Mesendoderm (in vitro differentiated cells): ENCODE results near the gene CHTF8.
A peak's percentile ranks its signal among the peaks of the same experiment; 100 is the strongest.

Source experiments
- DNase-seq: peaks from one replicate; pipeline ENCODE4 v3.0.0; 2013
- H2AK5ac ChIP-seq: 2 replicates; pipeline ENCODE4 v1.6.1; 2013; ENCODE audit warnings: low read length, inconsistent platforms
- H2BK120ac ChIP-seq: 2 replicates; pipeline ENCODE4 v1.6.1; 2013; ENCODE audit warnings: low read depth, mild to moderate bottlenecking, low read length, moderate library complexity, mixed read lengths
- H2BK15ac ChIP-seq: replicated peaks from 2 replicates; pipeline ENCODE4 v1.6.1; 2013; ENCODE audit warnings: low read depth, mild to moderate bottlenecking, moderate library complexity
- H2BK5ac ChIP-seq: 2 replicates; pipeline ENCODE4 v1.6.1; 2013; ENCODE audit warnings: low read length, inconsistent platforms
- H3K18ac ChIP-seq: 2 replicates; pipeline ENCODE4 v1.6.1; 2013; ENCODE audit warnings: mild to moderate bottlenecking, low read length, mixed read lengths
- H3K23ac ChIP-seq: one replicate; pipeline ENCODE4 v1.6.1; 2013; ENCODE audit warnings: low read length
- H3K27ac ChIP-seq: 2 replicates; pipeline ENCODE4 v1.5.1; 2013; ENCODE audit warnings: low read depth, mild to moderate bottlenecking, inconsistent platforms, low read length, moderate library complexity
- H3K27me3 ChIP-seq: 2 replicates; pipeline ENCODE4 v1.6.1; 2013; ENCODE audit warnings: low read length, control low read depth, mild to moderate bottlenecking, inconsistent platforms; ENCODE audit not compliant: insufficient read depth, poor library complexity
- H3K36me3 ChIP-seq: 2 replicates; pipeline ENCODE4 v1.6.1; 2013; ENCODE audit warnings: low read length, inconsistent platforms; ENCODE audit not compliant: control insufficient read depth, insufficient read depth
- H3K4ac ChIP-seq: one replicate; pipeline ENCODE4 v1.6.1; 2013; ENCODE audit warnings: low read depth, mild to moderate bottlenecking, low read length, moderate library complexity
- H3K4me1 ChIP-seq: 2 replicates; pipeline ENCODE4 v1.6.1; 2013; ENCODE audit warnings: low read depth, low read length, inconsistent platforms; ENCODE audit not compliant: control insufficient read depth
- H3K4me2 ChIP-seq: 2 replicates; pipeline ENCODE4 v1.6.1; 2013; ENCODE audit warnings: low read length
- H3K4me3 ChIP-seq: 2 replicates; pipeline ENCODE4 v1.5.1; 2013; ENCODE audit warnings: mild to moderate bottlenecking, low read length
- H3K56ac ChIP-seq: one replicate; pipeline ENCODE4 v1.6.1; 2013; ENCODE audit warnings: low read length
- H3K79me1 ChIP-seq: 2 replicates; pipeline ENCODE4 v1.6.1; 2013; ENCODE audit warnings: low read length, inconsistent platforms
- H3K79me2 ChIP-seq: 2 replicates; pipeline ENCODE4 v1.6.1; 2013; ENCODE audit warnings: mild to moderate bottlenecking, low read length; ENCODE audit not compliant: control insufficient read depth, insufficient read depth
- H3K9ac ChIP-seq: 2 replicates; pipeline ENCODE4 v1.6.1; 2013; ENCODE audit warnings: low read length, inconsistent platforms
- H4K5ac ChIP-seq: one replicate; pipeline ENCODE4 v1.6.1; 2013; ENCODE audit warnings: low read length
- H4K8ac ChIP-seq: one replicate; pipeline ENCODE4 v1.6.1; 2013; ENCODE audit warnings: low read depth, mild to moderate bottlenecking, control low read depth, low read length, moderate library complexity
- WGBS: extraction: QIAGEN DNeasy Blood & Tissue Kit; methylation state at CpG from one replicate; pipeline ENCODE4 v1.1.7; 2013; ENCODE audit warnings: low lambda C conversion rate, missing lambda C conversion rate; ENCODE audit not compliant: insufficient coverage; ENCODE audit errors: extremely low coverage; 5-methylcytosine and 5-hydroxymethylcytosine counted together

Gene CHTF8

GRCh38 chr16:69107316-69107962 is 24.9 kb downstream of the CHTF8 start:
- H4K8ac ChIP-seq, result no peak overlapping the region
- no peak overlapping the region for H2BK15ac ChIP-seq
- H3K4me2 ChIP-seq, result peak overlapping the region; percentile 97
- peak overlapping the region; percentile 1 for H3K4me3 ChIP-seq
- peaks cover 3% of the 10 kb centered on the region for H3K79me1 ChIP-seq
- no peaks in the 10 kb centered on the region for H3K27me3 ChIP-seq
- no peak overlapping the region for H3K27ac ChIP-seq
- H2BK120ac ChIP-seq, result peak overlapping the region; percentile 50
- H2AK5ac ChIP-seq, result no peak overlapping the region
- no CpG with 5 or more reads among the region's 52 CpGs for whole genome bisulfite sequencing
- peak overlapping the region; percentile 78 for H3K18ac ChIP-seq
- peak overlapping the region; percentile 69 for H3K56ac ChIP-seq
- peaks cover 10% of the 10 kb centered on the region for H3K79me2 ChIP-seq
- H2BK5ac ChIP-seq, result no peak overlapping the region
- H3K9ac ChIP-seq, result peak overlapping the region; percentile 75
- H4K5ac ChIP-seq, result no peak overlapping the region
- H3K4me1 ChIP-seq, result peaks cover 8% of the 10 kb centered on the region
- H3K36me3 ChIP-seq, result no peaks in the 10 kb centered on the region
- peak; percentile 35 for DNase-seq
- H3K4ac ChIP-seq, result peak overlapping the region; percentile 39
- H3K23ac ChIP-seq, result peak overlapping the region; percentile 89

DNA sequence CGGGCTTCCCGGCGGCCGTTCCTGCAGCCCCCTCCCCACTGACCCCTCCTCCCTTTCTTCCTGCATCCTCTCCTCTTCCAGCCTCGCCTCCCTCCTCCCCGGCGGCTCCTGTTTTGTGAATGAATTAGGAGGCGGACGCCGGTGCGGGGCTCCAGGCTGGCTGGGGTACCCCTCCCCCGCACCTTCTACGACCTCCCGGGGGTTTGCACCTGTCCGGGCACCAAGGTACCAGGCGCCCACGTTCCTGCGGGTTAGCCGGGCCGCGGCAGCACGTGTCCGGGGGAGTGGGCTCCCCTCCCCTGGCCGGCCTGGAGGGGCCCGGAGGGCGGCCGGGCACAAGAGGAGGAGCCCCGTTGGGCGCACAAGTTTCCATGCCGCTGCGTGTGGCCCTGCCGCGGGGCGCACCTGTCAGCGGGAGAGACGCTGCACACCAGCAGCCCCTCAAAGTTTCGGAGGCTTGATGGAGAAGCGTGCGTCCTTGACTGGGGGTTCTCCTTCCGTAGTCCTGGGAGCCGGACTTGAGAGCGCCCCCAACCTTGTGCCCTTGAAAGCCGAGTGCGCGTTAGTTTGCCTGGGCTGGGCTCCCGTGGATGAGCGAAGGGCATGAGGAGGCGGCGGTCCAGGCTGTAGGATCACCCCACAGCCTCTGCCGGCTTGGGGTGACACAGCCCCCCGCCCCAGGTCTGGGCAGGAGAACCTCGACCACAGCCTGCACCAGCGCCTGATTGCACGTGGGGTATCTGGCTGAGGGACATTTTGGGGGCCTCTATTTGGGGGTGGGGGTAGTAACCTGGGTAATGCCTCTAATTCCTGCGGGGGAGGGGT is 25.7 kb downstream of the CHTF8 start:
- no peak overlapping the region for H3K4ac ChIP-seq
- H3K79me1 ChIP-seq, result peaks cover 3% of the 10 kb centered on the region
- H2BK15ac ChIP-seq, result no peak overlapping the region
- H4K5ac ChIP-seq, result no peak overlapping the region
- H3K79me2 ChIP-seq, result peaks cover 10% of the 10 kb centered on the region
- no peak overlapping the region for H2BK120ac ChIP-seq
- no CpG with 5 or more reads among the region's 55 CpGs for WGBS
- H3K23ac ChIP-seq, result peak overlapping the region; percentile 89
- DNase-seq, result peak; percentile 56
- H3K4me3 ChIP-seq, result peak overlapping the region; percentile 1
- peak overlapping the region; percentile 75 for H3K9ac ChIP-seq
- H2AK5ac ChIP-seq, result no peak overlapping the region
- H3K4me2 ChIP-seq, result peak overlapping the region; percentile 97
- peak overlapping the region; percentile 78 for H3K18ac ChIP-seq
- H3K56ac ChIP-seq, result peak overlapping the region; percentile 69
- H3K27me3 ChIP-seq, result no peaks in the 10 kb centered on the region
- H4K8ac ChIP-seq, result no peak overlapping the region
- peaks cover 12% of the 10 kb centered on the region for H3K4me1 ChIP-seq
- H3K27ac ChIP-seq, result no peak overlapping the region
- no peaks in the 10 kb centered on the region for H3K36me3 ChIP-seq
- H2BK5ac ChIP-seq, result no peak overlapping the region

GRCh38 chr16:69105501-69106361 is 26.7 kb downstream of the CHTF8 start, which contains the start of gene HAS3:
Gene HAS3 (plus strand): TSS chr16:69105653. CDS start chr16:69109396, 3,743 bp downstream.
- peaks cover 10% of the 10 kb centered on the region for H3K79me2 ChIP-seq
- peaks cover 12% of the 10 kb centered on the region for H3K4me1 ChIP-seq
- H3K9ac ChIP-seq, result peak within 1 kb of the TSS; percentile 75
- H4K8ac ChIP-seq, result no peak within 1 kb of the TSS
- H2BK120ac ChIP-seq, result peak within 1 kb of the TSS; percentile 3
- H3K56ac ChIP-seq, result peak within 1 kb of the TSS; percentile 84
- no peak within 1 kb of the TSS for H2BK15ac ChIP-seq
- peak within 1 kb of the TSS; percentile 97 for H3K4me2 ChIP-seq
- peak within 1 kb of the TSS; percentile 89 for H3K23ac ChIP-seq
- no peak within 1 kb of the TSS for H3K4ac ChIP-seq
- peak; percentile 96 for DNase-seq
- no peak within 1 kb of the TSS for H2BK5ac ChIP-seq
- peak within 1 kb of the TSS; percentile 84 for H3K27ac ChIP-seq
- no peak within 1 kb of the TSS for H2AK5ac ChIP-seq
- H3K18ac ChIP-seq, result peak within 1 kb of the TSS; percentile 70
- H3K79me1 ChIP-seq, result peaks cover 3% of the 10 kb centered on the region
- no peaks in the 10 kb centered on the region for H3K36me3 ChIP-seq
- H4K5ac ChIP-seq, result no peak within 1 kb of the TSS
- WGBS, result no CpG with 5 or more reads among the region's 80 CpGs
- peak within 1 kb of the TSS; percentile 27 for H3K4me3 ChIP-seq
- H3K27me3 ChIP-seq, result no peaks in the 10 kb centered on the region

DNA sequence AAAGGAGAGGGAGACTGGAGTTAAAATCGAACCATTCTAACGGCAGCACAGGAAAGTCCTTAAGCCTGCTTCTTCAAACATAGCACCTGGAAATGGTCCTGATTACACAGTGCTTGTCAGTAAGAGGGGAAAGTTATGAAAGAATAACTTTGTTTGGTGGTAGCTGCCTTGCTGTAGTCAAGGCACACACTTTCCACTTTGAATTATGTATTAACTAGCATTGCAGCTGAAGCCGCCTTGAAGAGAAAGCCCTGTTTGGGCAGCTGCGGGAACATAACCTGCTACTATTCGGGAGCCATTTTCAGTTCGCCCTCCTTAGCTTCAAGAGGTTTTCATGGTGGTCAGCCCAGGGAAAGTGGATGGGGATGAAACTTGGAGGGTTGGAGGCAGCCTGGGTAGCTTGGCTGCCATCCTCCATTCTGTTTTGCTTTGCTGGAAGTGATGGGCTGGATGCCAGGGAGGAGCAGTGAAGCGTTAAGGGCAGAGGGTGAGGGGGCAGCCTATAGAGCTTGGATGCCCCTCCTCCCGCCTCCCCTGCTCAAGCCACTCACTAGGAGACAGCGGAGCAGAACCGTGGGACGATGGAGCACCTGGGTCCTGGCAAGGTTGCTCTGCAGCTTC is 32.2 kb downstream of the CHTF8 start:
- no peak overlapping the region for H2BK15ac ChIP-seq
- H2AK5ac ChIP-seq, result no peak overlapping the region
- H3K27ac ChIP-seq, result no peak overlapping the region
- H3K36me3 ChIP-seq, result no peaks in the 10 kb centered on the region
- H3K23ac ChIP-seq, result no peak overlapping the region
- WGBS, result no CpG with 5 or more reads among the region's 11 CpGs
- no peak overlapping the region for H3K9ac ChIP-seq
- H3K27me3 ChIP-seq, result no peaks in the 10 kb centered on the region
- no peaks in the 10 kb centered on the region for H3K79me1 ChIP-seq
- peaks cover 7% of the 10 kb centered on the region for H3K4me1 ChIP-seq
- H3K79me2 ChIP-seq, result no peaks in the 10 kb centered on the region
- DNase-seq, result no peak
- H3K4me2 ChIP-seq, result no peak overlapping the region
- no peak overlapping the region for H3K56ac ChIP-seq
- H4K5ac ChIP-seq, result no peak overlapping the region
- no peak overlapping the region for H3K4ac ChIP-seq
- H2BK120ac ChIP-seq, result no peak overlapping the region
- no peak overlapping the region for H3K18ac ChIP-seq
- H4K8ac ChIP-seq, result no peak overlapping the region
- H2BK5ac ChIP-seq, result no peak overlapping the region
- no peak overlapping the region for H3K4me3 ChIP-seq

GRCh38 chr16:69095193-69095592 is 37.2 kb downstream of the CHTF8 start:
- Histone ChIP-seq H3K27ac (no peak overlapping the region), H2BK15ac (no peak overlapping the region), H4K8ac (no peak overlapping the region), H3K4me2 (no peak overlapping the region), H3K4me1 (no peaks in the 10 kb centered on the region), H3K79me1 (no peaks in the 10 kb centered on the region), H3K18ac (no peak overlapping the region), H2AK5ac (no peak overlapping the region), H3K23ac (no peak overlapping the region), H3K9ac (no peak overlapping the region), H3K36me3 (no peaks in the 10 kb centered on the region), H3K4me3 (no peak overlapping the region), H3K4ac (no peak overlapping the region), H3K27me3 (no peaks in the 10 kb centered on the region), H3K79me2 (no peaks in the 10 kb centered on the region), H2BK5ac (no peak overlapping the region), H4K5ac (no peak overlapping the region), H3K56ac (no peak overlapping the region), H2BK120ac (no peak overlapping the region)
- no peak for DNase-seq
- no CpG with 5 or more reads among the region's 6 CpGs for WGBS
